Caki2 (cell line): ENCODE results near the gene KBTBD4. TPM values are rescaled to one million over a fixed set of nuclear protein-coding genes. Genes with fewer than 3 reads are reported as not detected.
A peak's percentile ranks its signal among the peaks of the same experiment; 100 is the strongest.
"Not testable (repeated sequence)": the region's sequence is repeated elsewhere in the genome, so short reads cannot be mapped to it uniquely, and the experiment has no call there.

Source experiments
- DNase-seq: peaks from one replicate; pipeline ENCODE4 v3.0.0-alpha.2; 2015; ENCODE audit warnings: low read depth
- in situ Hi-C: cut with HindIII; loops from 2 replicates; pipeline ENCODE4 v1.10.0; 2016; ENCODE audit warnings: low sequenced_read_pairs, low pct_unique_long_range_greater_than_20kb, mixed read lengths
- total RNA-seq: library from RNA; depleted of rRNA; stranded (reverse); fragments of >200 nt; shearing (Covaris generic); gene quantifications from 2 replicates; pipeline ENCODE4 v1.2.3, GENCODE V29; 2014; ENCODE audit warnings: low replicate concordance; rRNA removed

KBTBD4 gene
- total RNA-seq, 1 experiment from 2014 or later = 33.6 TPM

DNA sequence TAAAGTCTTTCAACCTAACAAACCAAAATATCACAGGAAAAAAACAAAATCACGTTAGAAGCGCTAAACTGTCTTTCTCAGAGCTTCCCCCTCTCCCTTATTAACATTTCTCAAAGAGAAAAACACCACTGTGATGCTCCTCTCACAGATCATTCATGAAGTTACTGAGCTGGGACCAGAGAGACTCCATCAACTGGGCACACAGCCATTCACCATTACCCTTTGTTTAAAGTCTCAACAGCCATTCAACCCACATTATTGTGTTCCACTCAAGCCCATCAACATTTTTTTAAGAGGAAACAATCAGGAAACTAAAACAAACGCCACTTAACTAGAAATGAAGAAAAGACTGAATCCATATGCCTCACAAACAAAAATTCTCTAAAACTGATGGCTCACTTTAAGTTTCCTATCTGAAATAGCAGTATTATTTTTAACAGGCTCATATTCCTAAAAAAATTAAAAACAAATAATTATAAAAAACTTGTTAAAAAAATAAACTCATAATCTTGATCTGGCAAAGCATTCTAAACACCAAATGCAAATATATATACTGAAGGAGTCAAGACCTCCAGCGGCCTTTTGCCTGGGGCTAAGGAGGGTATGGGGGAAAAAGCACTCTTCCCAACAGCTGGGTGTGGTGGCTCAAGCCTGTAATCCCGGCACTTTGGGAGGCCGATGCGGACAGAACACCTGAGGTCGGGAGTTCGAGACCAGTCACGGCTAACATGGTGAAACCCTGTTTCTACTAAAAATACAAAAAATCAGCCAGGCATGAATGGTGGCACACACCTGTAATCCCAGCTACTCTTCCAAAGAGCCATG lies 39.8 kb downstream of the KBTBD4 start:
- in situ Hi-C loops = no loop called here
- peak; percentile 45 for DNase-seq

- no peak for DNase-seq
- in situ Hi-C loops = no loop called here
Measured at GRCh38 chr11:47536915-47537314, 41.9 kb downstream of the KBTBD4 start.

DNA sequence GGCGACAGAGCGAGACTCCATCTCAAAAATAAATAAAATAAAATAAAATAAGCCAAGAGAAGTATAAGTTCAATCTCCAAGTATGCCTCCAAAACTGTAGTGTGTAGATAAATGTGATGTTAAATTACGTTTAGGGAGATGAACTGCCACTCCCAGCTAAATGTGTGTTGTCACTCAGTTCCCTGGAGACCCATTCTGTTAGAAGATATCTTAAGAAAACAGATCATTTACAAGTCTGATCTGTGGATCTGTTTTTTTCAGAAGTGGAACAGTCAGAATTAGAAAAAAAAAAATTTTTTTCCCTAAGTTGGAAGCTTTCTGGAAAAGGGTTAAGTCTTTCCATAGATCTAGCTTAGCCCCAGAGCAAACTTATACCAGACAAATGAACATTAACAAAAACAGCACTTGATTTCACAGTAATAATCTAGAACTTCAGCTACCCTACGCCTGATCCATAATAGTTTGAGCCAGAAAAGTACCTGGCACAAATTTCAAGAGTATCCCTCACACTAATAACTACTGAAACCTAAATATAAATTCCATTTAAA lies 44.0 kb downstream of the KBTBD4 start:
- in situ Hi-C loops = no loop called here
- DNase-seq = no peak

- no peak for DNase-seq
- in situ Hi-C loops = no loop called here
Measured at GRCh38 chr11:47533690-47534151, 45.0 kb downstream of the KBTBD4 start.

DNA sequence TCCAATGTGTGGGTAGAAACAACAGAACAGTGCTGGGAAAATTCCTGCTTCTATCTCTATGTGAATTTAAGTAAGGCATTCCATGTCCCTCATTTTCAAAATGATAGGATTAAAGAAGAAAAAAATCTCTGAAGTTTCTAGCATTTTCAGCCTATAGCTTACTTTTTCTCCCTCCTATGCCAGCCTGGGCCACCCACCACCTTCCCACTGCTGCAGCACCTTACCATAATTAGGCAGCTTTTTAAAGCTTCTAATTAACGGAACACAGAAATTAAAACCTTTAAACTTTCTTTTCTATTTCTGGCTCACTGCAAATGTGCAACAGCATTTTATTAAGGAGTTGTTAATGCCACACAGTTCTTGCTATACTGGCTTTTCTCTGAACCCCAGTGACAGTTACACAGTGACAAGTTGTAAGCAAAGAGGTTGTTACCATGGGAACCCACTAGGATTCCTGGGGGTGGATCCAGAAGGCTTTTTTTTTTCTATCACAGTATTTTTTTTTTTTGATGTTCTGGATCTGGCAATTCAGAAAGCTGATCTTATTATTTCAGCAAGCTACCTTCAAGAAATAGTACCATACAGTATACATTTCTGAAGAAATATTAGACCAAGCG lies 46.1 kb downstream of the KBTBD4 start:
- DNase-seq = no peak
- in situ Hi-C loops = no loop called here

DNA sequence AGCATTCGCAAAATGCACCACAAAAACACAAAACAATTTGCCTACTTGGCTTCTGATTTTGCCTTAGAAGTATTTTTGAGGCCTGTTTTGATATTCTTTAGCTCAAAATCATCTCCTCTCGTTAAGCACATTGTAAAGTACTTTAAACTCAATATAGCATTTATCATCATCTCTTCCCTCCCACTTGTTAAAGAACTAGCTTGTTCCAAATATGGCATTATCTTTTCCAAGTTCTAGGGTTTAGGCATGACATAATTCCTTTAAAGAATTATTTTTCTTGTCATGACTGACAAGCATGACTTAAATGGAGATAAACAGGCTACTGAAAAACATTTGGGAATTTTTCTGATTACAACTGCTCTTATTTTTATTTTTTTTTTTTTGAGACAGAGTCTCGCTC lies 47.1 kb downstream of the KBTBD4 start:
- no peak for DNase-seq
- in situ Hi-C loops = no loop called here

GRCh38 chr11:47530721-47531120 lies 48.0 kb downstream of the KBTBD4 start:
- DNase-seq = not testable (repeated sequence)

DNA sequence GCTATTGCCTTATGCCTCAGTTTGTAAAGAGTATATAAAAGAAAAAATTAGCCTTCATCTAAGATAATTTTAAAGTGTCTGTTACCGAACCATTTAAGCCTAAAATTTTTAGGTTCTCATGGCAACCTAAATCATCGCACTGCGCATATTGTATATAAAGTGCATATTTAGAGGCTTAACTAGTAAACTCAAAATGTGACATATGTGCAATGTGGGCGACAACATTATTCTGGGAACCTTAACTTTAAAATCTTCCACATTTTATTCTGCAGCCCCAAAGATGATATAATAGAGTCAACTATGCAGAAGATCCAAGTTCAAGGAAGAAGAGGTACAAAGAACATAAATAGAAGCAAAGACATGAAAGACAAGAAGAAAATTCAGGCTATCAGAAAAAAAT lies 48.8 kb downstream of the KBTBD4 start:
- DNase-seq = no peak
- in situ Hi-C loops = no loop called here

More at GRCh38 chr11:47530721-47531120, 48.0 kb downstream of the KBTBD4 start:
- in situ Hi-C loops = not testable (repeated sequence)

- DNase-seq = no peak
- in situ Hi-C loops = no loop called here
Measured at GRCh38 chr11:47527186-47527585, 51.6 kb downstream of the KBTBD4 start.

DNA sequence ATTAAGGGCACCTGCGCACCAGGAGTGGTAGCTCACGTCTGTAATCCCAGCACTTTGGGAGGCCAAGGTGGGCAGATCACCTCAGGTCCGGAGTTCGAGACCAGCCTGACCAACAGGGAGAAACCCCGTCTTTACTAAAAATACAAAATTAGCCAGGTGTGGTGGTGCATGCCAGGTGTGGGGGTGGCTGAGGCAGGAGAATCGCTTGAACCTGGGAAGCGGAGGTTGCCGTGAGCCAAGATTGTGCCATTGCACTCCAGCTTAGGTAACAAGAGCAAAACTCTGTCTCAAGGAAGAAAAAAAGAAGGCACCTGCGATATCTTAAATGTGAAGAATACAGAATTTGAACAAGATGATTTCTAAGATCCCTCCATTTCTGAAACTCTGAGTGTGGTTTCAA lies 52.7 kb downstream of the KBTBD4 start:
- DNase-seq, in situ Hi-C loops: not testable (repeated sequence)

DNA sequence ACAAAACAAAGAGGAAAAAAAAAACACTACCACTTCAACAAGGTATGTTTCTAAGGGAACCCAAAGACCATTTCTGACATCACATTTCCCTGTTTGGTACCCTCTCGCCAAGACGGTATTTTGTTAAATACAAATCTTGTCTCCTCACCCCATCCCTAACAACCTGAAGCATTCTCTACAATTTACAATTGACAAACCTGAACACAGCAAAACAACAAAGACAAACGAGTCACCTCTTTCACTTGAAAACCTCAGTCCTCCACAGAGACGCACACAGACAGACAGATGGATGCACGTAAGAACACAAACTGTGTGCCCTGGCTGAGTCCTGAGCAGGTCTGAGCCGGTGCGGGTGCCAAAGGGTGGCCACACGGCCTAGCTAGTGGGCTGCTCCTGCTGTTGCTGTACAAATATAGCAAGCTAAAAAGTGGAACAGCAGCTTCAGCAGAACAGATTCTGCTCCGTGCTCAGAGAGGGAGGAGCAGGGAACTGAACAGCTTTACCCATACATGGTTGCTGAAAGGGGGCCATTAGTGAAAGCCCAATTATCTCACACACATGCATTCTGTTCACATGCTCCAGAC lies 54.4 kb downstream of the KBTBD4 start:
- DNase-seq = no peak
- in situ Hi-C loops = no loop called here

DNA sequence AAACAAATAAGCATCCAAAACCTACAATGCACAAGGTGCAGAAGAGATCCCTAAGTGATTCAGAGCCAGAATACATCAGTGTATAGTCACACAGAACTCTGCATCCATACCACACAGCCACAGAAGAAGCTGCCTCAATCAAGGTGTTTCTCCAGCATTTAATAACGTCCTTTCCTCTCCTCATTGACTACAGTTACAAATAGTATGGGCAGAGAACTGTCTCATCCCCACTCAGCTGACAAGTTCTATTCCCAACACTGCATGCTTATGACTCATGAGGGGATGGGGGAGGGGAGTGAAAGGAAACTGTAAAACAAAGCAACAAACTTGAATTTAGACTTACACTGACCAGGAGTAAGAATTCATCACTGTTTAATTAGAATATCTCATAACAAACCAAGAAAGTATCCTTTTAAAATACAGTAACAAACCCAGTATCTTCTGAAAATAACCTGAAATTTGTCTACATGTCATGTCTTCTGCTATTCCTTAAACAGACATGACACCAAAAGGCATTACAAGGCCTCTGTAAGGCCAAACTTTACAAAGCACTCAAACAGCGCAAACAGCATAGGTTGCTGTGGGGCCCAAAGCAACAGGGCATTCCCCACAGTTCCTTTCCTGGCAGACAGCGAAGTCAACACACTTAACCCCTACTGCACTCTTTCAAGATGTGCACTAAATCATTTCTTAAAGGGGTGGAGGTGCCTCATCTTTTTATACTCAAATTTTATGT lies 55.1 kb downstream of the KBTBD4 start:
- in situ Hi-C loops = no loop called here
- DNase-seq = peak; percentile 64

Other genes with a start within 250 kb of the KBTBD4 start
- not detected in 2 replicates for gene MYBPC3, start 226.3 kb downstream of the KBTBD4 start, total RNA-seq
- gene SPI1, start 200.4 kb downstream of the KBTBD4 start, total RNA-seq = not detected in 2 replicates
- 46.2 and 86.8 TPM in 2 replicates for gene SLC39A13, start 170.4 kb downstream of the KBTBD4 start, total RNA-seq
- gene PSMC3, start 152.5 kb downstream of the KBTBD4 start, total RNA-seq = 72.1 and 77.7 TPM in 2 replicates
- not detected in 2 replicates for gene RAPSN, start 129.8 kb downstream of the KBTBD4 start, total RNA-seq
- gene CELF1, start 25.8 kb downstream of the KBTBD4 start, total RNA-seq = 39.8 and 99.7 TPM in 2 replicates
- 100 and 109 TPM in 2 replicates for gene PTPMT1, start 13.4 kb downstream of the KBTBD4 start, total RNA-seq
- 96.4 and 117 TPM in 2 replicates for gene NDUFS3, start 104 bp upstream of the KBTBD4 start, total RNA-seq
- not detected in 2 replicates for gene FAM180B, start 7.7 kb upstream of the KBTBD4 start, total RNA-seq
- gene C1QTNF4, start 15.4 kb upstream of the KBTBD4 start, total RNA-seq = not detected in 2 replicates
- 17.6 and 23.8 TPM in 2 replicates for gene MTCH2, start 63.6 kb upstream of the KBTBD4 start, total RNA-seq
- 0.37 and 4.9 TPM in 2 replicates for gene AGBL2, start 136.4 kb upstream of the KBTBD4 start, total RNA-seq
- gene FNBP4, start 188.4 kb upstream of the KBTBD4 start, total RNA-seq = 16.6 and 26.3 TPM in 2 replicates